ENCODE results near the gene RIMS1. TPM values are rescaled to one million over a fixed set of nuclear protein-coding genes. Genes with fewer than 3 reads are reported as not detected.

The RIMS1 gene
- total RNA-seq, 4 donors from 2014 or later, result 0.10 to 1.4 (median 1.1) TPM; not detected in 1

DNA sequence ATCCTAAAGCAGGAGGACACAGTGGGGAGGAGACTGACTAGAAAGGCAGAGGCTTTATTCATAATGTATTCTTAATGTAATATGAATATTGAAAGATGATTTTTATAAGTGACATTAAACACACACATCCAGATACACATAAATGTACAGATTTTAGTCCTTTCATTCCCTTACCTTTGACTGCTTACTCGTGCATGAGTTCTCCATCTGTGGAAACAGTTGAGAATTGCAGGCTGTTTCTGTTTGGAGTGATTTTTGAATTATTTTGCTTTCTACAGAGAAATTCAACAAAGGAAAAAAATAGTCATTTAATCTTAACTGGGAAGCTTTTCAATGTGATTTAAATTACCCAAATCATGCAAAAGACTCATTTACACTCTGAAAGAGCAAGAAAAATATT lies 136.5 kb downstream of the RIMS1 start:
- DNase-seq, result no peak
- Histone ChIP-seq H3K4me1 (no peaks in the 10 kb centered on the region), H3K27me3 (no peaks in the 10 kb centered on the region), H3K9me3 (no peaks in the 10 kb centered on the region), H3K36me3 (no peaks in the 10 kb centered on the region), H3K4me3 (no peak overlapping the region), H3K27ac (no peak overlapping the region)
- in situ Hi-C loops (cut with MboI; ENCODE audit: low sequenced_read_pairs in 4 of 4), result no loop called here
- no peak for ATAC-seq
- intact Hi-C loops (cut with DNase I; ENCODE audit: low total_unique reads), result no loop called here
- TF ChIP-seq, protein P1, sequence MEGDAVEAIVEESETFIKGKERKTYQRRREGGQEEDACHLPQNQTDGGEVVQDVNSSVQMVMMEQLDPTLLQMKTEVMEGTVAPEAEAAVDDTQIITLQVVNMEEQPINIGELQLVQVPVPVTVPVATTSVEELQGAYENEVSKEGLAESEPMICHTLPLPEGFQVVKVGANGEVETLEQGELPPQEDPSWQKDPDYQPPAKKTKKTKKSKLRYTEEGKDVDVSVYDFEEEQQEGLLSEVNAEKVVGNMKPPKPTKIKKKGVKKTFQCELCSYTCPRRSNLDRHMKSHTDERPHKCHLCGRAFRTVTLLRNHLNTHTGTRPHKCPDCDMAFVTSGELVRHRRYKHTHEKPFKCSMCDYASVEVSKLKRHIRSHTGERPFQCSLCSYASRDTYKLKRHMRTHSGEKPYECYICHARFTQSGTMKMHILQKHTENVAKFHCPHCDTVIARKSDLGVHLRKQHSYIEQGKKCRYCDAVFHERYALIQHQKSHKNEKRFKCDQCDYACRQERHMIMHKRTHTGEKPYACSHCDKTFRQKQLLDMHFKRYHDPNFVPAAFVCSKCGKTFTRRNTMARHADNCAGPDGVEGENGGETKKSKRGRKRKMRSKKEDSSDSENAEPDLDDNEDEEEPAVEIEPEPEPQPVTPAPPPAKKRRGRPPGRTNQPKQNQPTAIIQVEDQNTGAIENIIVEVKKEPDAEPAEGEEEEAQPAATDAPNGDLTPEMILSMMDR (IDR thresholded peaks at IDR 0.05 in 4 of 5, conservative IDR thresholded peaks at IDR 0.05 in 1 of 5), result no peak
- no peak for TF ChIP-seq POLR2A (IDR thresholded peaks at IDR 0.05)

GRCh38 chr6:72031471-72031870 lies 145.1 kb downstream of the RIMS1 start:
- no peak for TF ChIP-seq POLR2A (IDR thresholded peaks at IDR 0.05)
- TF ChIP-seq, protein P1 (IDR thresholded peaks at IDR 0.05 in 4 of 5, conservative IDR thresholded peaks at IDR 0.05 in 1 of 5), result no peak
- H3K4me1 ChIP-seq, result no peaks in the 10 kb centered on the region
- no peak overlapping the region for H3K27ac ChIP-seq
- intact Hi-C loops (cut with DNase I; ENCODE audit: low total_unique reads) (no loop called here), in situ Hi-C loops (cut with MboI; ENCODE audit: low sequenced_read_pairs in 4 of 4) (no loop called here)
- H3K36me3 ChIP-seq, result no peaks in the 10 kb centered on the region
- DNase-seq, result no peak
- no peak for ATAC-seq
- H3K4me3 ChIP-seq, result no peak overlapping the region
- H3K27me3 ChIP-seq, result no peaks in the 10 kb centered on the region
- H3K9me3 ChIP-seq, result no peaks in the 10 kb centered on the region

DNA sequence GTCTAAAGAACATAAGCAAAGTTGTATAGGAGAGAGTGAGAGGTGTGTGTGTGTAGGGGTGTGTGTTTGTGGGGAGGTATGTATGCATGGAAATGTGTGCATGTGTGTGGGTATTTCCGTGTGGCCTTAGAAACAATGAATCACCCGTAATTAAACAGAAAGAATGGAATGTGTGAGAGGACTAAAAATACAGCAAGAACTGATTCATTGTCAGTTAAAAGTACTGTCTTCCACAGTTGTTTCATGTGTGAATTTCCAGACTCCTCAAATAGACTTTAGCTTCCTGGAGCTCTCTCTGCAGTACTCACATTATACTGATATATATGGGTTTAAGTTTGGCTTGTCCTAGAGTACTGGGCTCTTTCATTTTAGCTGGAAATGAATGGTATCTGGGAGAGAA lies 145.7 kb downstream of the RIMS1 start:
- DNase-seq, result no peak
- H3K27ac ChIP-seq, result no peak overlapping the region
- H3K4me3 ChIP-seq, result no peak overlapping the region
- H3K4me1 ChIP-seq, result no peaks in the 10 kb centered on the region
- no peaks in the 10 kb centered on the region for H3K27me3 ChIP-seq
- TF ChIP-seq POLR2A (IDR thresholded peaks at IDR 0.05), result no peak
- TF ChIP-seq, protein P1 (IDR thresholded peaks at IDR 0.05 in 4 of 5, conservative IDR thresholded peaks at IDR 0.05 in 1 of 5), result no peak
- in situ Hi-C loops (cut with MboI; ENCODE audit: low sequenced_read_pairs in 4 of 4) (no loop called here), intact Hi-C loops (cut with DNase I; ENCODE audit: low total_unique reads) (no loop called here)
- ATAC-seq, result no peak
- H3K36me3 ChIP-seq, result no peaks in the 10 kb centered on the region
- H3K9me3 ChIP-seq, result no peaks in the 10 kb centered on the region

DNA sequence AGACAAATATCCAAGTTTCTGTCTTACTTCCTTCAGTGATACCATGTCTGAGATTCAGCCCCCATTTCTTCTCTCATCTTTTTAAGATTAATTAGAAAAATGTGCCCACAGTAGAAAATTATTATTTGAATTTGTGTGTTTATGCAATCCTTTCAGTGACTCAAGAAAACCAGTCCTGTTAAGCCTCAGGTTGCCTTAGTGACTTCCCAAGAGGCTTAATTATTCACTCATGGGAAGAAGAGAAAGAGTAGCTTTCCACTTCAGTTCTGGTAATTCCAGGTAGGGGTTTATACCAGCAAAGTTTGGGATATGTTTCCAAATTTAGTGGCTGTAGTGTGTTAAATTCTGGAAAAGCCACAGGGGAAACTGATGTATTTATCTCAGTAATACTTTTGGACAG lies 149.1 kb downstream of the RIMS1 start:
- Histone ChIP-seq H3K9me3 (no peaks in the 10 kb centered on the region), H3K27me3 (no peaks in the 10 kb centered on the region), H3K4me1 (no peaks in the 10 kb centered on the region), H3K36me3 (no peaks in the 10 kb centered on the region), H3K4me3 (no peak overlapping the region), H3K27ac (no peak overlapping the region)
- in situ Hi-C loops (cut with MboI; ENCODE audit: low sequenced_read_pairs in 4 of 4) (no loop called here), intact Hi-C loops (cut with DNase I; ENCODE audit: low total_unique reads) (no loop called here)
- no peak for TF ChIP-seq POLR2A (IDR thresholded peaks at IDR 0.05)
- TF ChIP-seq, protein P1 (IDR thresholded peaks at IDR 0.05 in 4 of 5, conservative IDR thresholded peaks at IDR 0.05 in 1 of 5), result no peak
- DNase-seq (no peak), ATAC-seq (no peak)

- Histone ChIP-seq H3K27ac (no peak overlapping the region), H3K4me3 (no peak overlapping the region), H3K36me3 (no peaks in the 10 kb centered on the region), H3K9me3 (no peaks in the 10 kb centered on the region), H3K4me1 (no peaks in the 10 kb centered on the region), H3K27me3 (no peaks in the 10 kb centered on the region)
- in situ Hi-C loops (cut with MboI; ENCODE audit: low sequenced_read_pairs in 4 of 4) (no loop called here), intact Hi-C loops (cut with DNase I; ENCODE audit: low total_unique reads) (no loop called here)
- DNase-seq (no peak), ATAC-seq (no peak)
- TF ChIP-seq, protein P1 (IDR thresholded peaks at IDR 0.05 in 4 of 5, conservative IDR thresholded peaks at IDR 0.05 in 1 of 5), result no peak
- no peak for TF ChIP-seq POLR2A (IDR thresholded peaks at IDR 0.05)
Observed at GRCh38 chr6:72035966-72036365, 149.6 kb downstream of the RIMS1 start.

All from gastrocnemius medialis (tissue), 4 donors.